HG02571 (cell line): ENCODE results near the gene ARL10.

ENCODE experiments used
- ATAC-seq: cut with Tn5 transposase; IDR thresholded peaks from one replicate; pipeline ENCODE4 v1.9.1; 2021; ENCODE audit warnings: mild to moderate bottlenecking, moderate library complexity; ENCODE audit not compliant: unreplicated experiment

Gene ARL10

DNA sequence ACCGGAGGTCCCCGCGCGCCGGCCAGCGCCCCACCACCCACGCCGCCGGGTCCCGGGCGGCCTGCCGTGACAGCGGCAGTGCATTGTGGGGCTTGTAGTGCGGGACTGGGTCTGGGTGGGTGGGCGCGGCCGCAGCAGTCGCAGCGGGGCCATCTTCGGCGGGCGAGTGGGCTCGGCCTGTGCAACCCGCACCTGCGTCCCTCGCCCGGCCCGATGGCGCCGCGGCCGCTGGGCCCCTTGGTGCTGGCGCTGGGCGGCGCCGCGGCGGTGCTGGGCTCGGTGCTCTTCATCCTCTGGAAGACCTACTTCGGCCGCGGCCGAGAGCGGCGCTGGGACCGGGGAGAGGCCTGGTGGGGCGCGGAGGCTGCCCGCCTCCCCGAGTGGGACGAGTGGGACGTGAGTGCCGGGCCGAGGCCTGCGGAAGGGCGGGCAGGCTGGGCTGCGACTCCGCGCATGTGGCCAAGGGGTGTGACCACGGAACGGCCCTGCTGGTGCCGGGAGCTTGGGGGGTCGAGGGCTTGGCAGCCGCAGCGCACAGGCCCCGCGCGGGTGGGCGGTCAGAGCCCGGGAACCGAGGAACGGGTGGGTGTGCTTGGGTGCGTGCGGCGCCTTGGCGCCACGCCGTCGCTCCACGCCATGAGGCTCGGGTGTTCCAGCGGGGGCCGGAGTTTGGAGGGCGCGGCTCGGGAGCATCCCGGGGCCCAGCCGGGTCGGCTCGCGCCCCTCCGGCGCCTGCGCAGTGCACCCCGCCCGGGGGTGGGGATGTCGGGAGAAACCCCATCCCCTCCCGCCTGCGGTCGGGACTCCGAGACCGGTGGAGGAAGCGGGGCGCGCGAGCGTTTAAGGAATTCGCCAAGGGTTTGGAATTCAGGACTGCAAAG is at the start of gene ARL10:
Gene ARL10 (plus strand): TSS at position 137 of the 881 bp plus-strand sequence. CDS start 77 bp downstream, at position 214.
- ATAC-seq = peak; percentile 33

DNA sequence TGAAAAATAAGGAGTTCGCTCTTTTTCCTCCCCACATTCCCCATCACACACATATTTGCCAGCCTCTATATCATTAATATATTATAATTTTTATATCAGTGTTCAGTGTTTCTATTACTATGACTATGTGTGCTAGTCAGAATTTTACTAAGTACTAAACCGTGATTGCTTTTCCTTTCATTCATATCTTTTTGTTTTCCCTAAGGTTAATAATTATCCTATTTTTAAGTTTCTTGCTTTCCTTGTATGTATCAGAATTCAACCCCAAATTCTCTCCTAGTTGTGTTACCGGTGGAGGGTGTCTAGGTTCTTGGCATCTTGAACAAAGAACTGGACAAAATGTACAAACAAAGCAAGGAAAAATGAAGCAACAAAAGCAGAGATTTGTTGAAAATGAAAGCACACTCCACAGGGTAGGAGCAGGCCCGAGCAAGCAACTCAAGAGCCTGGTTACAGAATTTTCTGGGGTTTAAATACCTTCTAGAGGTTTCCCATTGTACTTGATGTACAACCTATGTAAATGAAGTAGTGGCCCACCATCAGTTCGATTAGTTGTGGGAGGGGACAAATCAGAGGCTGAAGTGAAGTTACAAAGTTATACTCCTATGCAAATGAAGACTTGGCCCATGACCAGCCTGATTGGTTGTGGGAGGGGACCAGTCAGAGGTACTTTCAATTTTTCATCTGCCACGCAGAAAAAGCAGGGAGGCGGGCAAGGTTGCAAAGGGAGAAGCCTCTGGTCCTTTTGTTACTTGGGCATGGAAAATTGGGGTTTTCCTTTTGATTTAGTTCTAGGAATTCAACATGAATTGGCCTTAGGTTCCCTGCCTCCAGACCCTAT is 47.5 kb upstream of the ARL10 start:
- ATAC-seq = no peak

DNA sequence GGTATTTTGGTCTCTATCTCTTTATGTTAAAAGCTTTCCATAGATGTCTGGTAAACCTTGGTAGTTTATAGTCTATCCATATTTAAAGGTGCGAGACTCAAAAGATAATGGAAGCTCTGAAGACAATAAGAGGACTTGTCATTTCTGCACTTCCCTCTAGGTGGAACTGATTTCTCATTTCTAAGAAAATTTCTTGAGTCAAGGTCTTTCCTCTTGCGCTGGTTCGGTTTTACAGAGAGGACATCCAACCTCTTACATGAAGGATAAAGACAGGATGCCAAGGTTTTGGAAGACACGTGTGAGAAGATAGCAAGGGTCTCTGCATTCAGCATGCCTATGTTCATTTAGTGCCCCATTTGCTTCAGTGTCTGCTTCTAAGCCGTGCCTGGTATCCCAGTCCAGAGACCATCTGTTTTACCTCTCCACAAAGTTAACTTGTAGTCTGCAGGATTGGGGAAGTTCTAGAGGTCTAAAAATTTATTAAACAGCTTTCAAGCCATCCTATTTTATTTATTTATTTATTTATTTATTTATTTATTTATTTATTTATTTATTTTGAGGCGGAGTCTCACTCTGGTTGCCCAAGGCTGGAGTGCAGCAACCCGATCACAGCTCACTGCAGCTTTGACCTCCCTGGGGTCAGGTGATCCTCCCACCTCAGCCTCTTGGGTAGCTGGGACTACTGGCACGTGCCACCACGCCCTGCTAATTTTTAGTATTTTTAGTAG is 45.3 kb upstream of the ARL10 start:
- ATAC-seq = no peak

DNA sequence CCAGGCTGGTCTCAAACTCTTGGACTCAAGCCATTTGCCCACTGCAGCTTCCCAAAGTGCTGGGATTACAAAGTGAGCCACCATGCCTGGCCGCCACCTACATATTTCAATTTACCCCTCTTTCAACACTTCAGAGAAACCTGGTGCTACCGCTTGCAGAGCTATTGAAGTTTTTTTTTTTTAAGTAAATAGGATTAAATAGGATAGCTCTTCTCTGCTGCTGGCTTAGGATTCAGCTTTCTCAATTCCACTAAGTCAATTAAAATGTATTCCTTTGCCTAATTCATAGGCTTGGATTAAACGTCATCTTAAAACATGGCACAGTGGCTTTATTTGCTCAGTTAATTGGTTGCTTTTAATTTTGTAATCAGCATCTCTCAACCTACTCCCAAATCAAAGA is 44.7 kb upstream of the ARL10 start:
- ATAC-seq = no peak

GRCh38 chr5:176334031-176334770 is 31.1 kb upstream of the ARL10 start:
- ATAC-seq = no peak

GRCh38 chr5:176337913-176338312 is 27.4 kb upstream of the ARL10 start:
- no peak for ATAC-seq

DNA sequence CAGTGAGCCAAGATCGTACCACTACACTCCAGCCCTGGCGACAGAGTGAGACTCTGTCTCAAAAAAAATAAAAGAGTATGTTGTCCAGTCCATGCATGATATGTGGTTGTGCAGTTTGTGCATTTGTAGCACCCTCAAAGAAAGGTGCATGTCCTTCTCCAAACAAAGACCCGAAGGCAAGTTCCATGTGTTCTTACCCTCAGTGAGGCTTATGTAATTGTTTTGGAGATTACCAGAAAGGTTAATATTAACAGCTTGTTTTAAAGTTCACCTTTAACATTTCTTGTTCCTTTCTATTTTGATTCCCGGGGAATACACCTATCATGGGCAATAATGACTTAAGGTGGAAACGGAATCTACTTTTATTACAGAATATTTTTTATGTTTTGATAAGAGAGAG is 26.0 kb upstream of the ARL10 start:
- no peak for ATAC-seq

- no peak for ATAC-seq
These were observed 23.7 kb upstream of the ARL10 start for GRCh38 chr5:176341325-176342157.

DNA sequence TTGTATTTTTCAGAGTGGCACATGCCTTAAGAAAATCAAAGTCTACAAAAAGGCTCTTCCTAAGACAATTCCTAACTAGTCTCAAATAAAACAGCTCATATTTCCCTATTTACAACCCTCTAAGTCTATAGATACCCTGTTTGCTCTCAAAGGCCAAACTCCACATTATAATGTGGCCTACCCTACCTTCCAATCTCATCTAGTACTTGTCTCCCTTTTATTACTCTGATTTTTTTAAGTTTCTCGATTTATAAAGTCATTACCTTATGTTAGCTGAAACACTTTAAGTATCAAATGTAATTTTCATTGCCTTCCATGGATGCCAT is 23.2 kb upstream of the ARL10 start:
- ATAC-seq = no peak

- ATAC-seq = no peak
These were observed 22.4 kb upstream of the ARL10 start for GRCh38 chr5:176342766-176343458.

DNA sequence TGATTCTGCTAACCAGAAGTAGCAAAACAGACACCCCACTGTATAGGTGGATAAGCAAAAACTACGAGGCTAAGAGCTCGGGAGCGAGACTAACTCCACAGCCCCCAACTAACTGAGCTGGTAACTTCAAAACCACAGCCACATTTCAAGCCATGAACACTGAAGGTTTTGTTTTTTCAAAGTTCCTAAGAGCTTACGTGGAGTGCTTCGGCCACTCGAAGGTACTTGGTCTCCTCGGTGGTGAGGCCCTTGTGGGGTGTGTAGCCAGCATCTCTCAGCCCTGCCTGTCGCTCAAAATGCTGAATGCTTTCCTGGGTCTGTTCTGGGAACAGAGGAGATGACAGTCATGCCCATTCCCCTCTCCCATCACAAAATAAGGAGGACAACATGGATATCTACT is 14.9 kb upstream of the ARL10 start:
- ATAC-seq = no peak

- ATAC-seq = no peak
These were observed 13.0 kb upstream of the ARL10 start for GRCh38 chr5:176352116-176352878.

DNA sequence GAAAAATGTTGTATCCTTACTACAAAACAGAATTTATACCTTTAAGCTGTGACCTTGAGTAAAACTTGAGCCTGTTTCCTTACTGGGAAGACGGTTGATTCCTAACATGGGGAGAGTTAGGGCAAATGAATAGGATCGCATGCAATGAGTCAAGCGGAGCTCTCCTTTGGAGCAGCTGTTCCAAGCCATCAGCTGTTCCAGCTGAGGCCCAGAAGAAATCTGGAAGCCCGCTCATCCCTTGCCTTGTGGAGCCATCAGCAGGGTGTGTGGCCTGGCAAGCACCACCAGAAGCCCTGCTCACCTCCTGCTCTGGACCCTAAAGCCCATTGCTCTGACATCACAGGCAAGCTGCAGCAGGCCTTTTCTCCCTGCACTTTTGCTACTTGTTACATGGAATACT is 11.8 kb upstream of the ARL10 start:
- ATAC-seq = no peak

GRCh38 chr5:176355400-176356178 is 9.7 kb upstream of the ARL10 start:
- no peak for ATAC-seq

DNA sequence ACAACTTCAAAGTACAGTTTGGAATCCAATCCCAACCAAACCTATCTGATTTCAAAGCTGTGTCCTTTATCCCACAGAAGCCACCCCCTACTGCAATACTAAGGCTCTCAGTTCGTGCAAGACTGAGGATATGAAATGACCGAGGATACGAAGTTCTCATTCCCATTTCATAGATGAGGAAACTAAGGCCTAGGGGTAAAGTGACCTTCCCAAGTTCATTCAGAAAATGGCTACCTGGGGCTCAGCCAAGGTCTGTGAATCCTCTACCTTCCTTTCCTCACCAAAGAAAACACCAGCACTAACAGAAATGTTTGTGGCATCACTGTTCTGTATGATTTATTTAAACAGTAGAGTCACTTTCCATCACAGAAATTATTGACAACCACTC is 9.1 kb upstream of the ARL10 start:
- no peak for ATAC-seq

DNA sequence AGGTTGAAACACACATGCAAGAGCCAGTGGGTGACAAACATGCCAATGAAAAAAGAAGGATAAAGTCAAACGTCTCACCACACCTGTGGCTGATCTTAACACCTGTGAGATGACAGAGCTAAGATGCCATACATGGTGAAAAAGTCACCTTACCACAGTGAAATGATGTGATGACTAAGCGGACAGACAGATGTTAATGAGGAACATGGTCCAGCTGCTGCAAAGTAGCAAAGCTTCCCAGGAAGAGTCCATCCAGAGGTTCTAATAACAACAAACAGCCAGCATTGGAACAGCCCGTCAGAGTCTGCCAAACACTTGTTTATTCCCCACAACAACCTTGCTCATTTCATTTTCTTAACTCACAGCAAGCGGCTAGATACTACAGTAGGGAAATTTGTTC is 5.6 kb upstream of the ARL10 start:
- ATAC-seq = no peak

DNA sequence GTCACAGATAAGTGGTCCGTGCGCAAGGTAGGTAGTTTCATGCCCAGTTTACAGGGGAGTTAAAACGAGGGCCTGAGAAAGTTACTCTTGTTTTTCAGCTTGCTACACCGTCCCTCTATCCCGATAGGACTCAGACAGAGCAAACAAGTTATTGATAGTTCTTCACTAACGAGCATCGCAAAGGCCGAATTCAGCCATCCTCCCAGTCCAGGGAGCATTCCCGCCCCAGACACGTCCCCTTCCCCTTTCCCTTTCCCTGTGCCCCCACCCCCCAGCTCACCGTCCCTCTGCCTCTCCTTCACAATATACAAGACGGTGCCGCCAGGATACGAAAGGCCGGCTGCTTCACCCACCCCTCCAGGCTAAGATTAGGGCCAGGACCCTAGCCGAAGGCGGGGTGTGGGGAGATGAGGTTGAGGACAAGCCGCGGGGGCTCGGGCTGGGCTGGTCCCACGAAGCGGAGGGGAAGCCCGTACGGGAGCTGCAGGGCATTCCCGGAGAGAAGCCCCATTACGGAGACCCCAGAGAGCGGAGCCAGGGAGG is 4.3 kb upstream of the ARL10 start:
- ATAC-seq = no peak
